DND-41 (cell line): Measurements from ENCODE around the gene HAUS6.

Experiments
- ATAC-seq: fragments of 200-7000 bp; cut with Tn5 transposase; 3 replicates; pipeline ENCODE4 v1.9.1; 2021; ENCODE audit warnings: low read depth; ENCODE audit not compliant: insufficient read depth
- DNase-seq: peaks from one replicate; pipeline ENCODE4 v3.0.0-alpha.2; 2020
- H2AFZ ChIP-seq: 2 replicates; pipeline ENCODE4 v1.6.0; 2012; ENCODE audit warnings: low read depth, low read length
- H3K27ac ChIP-seq: 2 replicates; pipeline ENCODE4 v1.5.1; 2012; ENCODE audit warnings: low read length, inconsistent platforms
- H3K27me3 ChIP-seq: fragments of 200-600 bp; sonication (generic); 2 replicates; pipeline ENCODE4 v1.6.0; 2012; ENCODE audit warnings: low read length, mild to moderate bottlenecking, inconsistent platforms; ENCODE audit not compliant: insufficient read depth, poor library complexity
- H3K36me3 ChIP-seq: 2 replicates; pipeline ENCODE4 v1.5.1; 2012; ENCODE audit warnings: low read length, inconsistent platforms; ENCODE audit not compliant: insufficient read depth
- H3K4me1 ChIP-seq: 2 replicates; pipeline ENCODE4 v1.5.1; 2012; ENCODE audit warnings: mild to moderate bottlenecking, low read length; ENCODE audit not compliant: insufficient read depth
- H3K4me2 ChIP-seq: 2 replicates; pipeline ENCODE4 v1.6.0; 2012; ENCODE audit warnings: mild to moderate bottlenecking, moderate library complexity, low read length, inconsistent platforms; ENCODE audit not compliant: insufficient read depth
- H3K4me3 ChIP-seq, 2 experiments: fragments of 200-600 bp in 1 of 2; shearing (Covaris generic) in 1 of 2; 2 replicates each; pipeline ENCODE4 v1.5.1; 2012 to 2016; ENCODE audit warnings: inconsistent platforms in 2 of 2, low read length in 2 of 2, mild to moderate bottlenecking in 2 of 2, low read depth in 1 of 2, moderate library complexity in 1 of 2
- H3K79me2 ChIP-seq: 2 replicates; pipeline ENCODE4 v1.6.0; 2012; ENCODE audit warnings: low read length, inconsistent platforms; ENCODE audit not compliant: insufficient read depth
- H3K9ac ChIP-seq: 2 replicates; pipeline ENCODE4 v1.6.0; 2012; ENCODE audit warnings: low read depth, mild to moderate bottlenecking, inconsistent platforms, low read length, moderate library complexity
- H3K9me3 ChIP-seq: 2 replicates; pipeline ENCODE4 v1.5.1; 2012; ENCODE audit warnings: low read length, moderate library complexity, mild to moderate bottlenecking, inconsistent platforms; ENCODE audit not compliant: insufficient read depth, severe bottlenecking
- H4K20me1 ChIP-seq: 2 replicates; pipeline ENCODE4 v1.6.0; 2012; ENCODE audit warnings: low read length; ENCODE audit not compliant: insufficient read depth
- EZH2 ChIP-seq: IDR thresholded peaks from 3 replicates; pipeline ENCODE4 v1.6.1; 2012; ENCODE audit warnings: borderline replicate concordance, low read depth, mild to moderate bottlenecking, moderate library complexity, low read length, inconsistent platforms; ENCODE audit not compliant: severe bottlenecking
- TF ChIP-seq, protein P1 (sequence below): IDR thresholded peaks from 2 replicates; pipeline ENCODE4 v1.5.1; 2012; ENCODE audit warnings: borderline replicate concordance, low read length, moderate library complexity, mild to moderate bottlenecking; ENCODE audit not compliant: poor library complexity, severe bottlenecking; ENCODE audit errors: extremely low read depth

Gene HAUS6

DNA sequence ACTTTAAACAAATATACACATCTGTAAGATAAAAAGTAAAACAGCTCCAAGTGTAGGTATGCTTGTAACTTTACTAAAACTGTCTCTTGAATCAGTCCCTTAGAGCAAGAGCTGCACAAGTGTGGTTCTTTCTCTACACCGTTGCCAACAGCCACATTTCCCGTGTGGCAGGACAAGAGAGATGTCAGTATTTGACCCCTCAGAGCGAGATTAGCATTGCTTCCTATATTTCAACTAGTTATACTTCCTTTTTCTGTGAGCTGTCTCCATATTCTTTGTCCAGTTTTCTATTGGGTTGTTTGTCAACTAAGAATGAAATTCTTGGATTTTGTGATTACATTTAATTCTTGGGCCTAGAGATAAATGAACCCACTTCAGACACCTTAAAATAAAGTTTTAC, 16.5 kb upstream of the HAUS6 start:
- Histone ChIP-seq H3K4me2 (no peak overlapping the region), H3K36me3 (peaks cover 80% of the 10 kb centered on the region), H3K27me3 (no peaks in the 10 kb centered on the region), H3K4me1 (peaks cover 3% of the 10 kb centered on the region), H3K79me2 (no peaks in the 10 kb centered on the region), H3K9me3 (no peaks in the 10 kb centered on the region), H3K4me3 (no peak overlapping the region), H4K20me1 (no peaks in the 10 kb centered on the region), H3K9ac (no peak overlapping the region), H3K27ac (no peak overlapping the region), H2AFZ (no peak overlapping the region)
- DNase-seq, result no peak
- no peak for ATAC-seq
- TF ChIP-seq, protein P1, sequence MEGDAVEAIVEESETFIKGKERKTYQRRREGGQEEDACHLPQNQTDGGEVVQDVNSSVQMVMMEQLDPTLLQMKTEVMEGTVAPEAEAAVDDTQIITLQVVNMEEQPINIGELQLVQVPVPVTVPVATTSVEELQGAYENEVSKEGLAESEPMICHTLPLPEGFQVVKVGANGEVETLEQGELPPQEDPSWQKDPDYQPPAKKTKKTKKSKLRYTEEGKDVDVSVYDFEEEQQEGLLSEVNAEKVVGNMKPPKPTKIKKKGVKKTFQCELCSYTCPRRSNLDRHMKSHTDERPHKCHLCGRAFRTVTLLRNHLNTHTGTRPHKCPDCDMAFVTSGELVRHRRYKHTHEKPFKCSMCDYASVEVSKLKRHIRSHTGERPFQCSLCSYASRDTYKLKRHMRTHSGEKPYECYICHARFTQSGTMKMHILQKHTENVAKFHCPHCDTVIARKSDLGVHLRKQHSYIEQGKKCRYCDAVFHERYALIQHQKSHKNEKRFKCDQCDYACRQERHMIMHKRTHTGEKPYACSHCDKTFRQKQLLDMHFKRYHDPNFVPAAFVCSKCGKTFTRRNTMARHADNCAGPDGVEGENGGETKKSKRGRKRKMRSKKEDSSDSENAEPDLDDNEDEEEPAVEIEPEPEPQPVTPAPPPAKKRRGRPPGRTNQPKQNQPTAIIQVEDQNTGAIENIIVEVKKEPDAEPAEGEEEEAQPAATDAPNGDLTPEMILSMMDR, result no peak
- TF ChIP-seq EZH2, result no peak

DNA sequence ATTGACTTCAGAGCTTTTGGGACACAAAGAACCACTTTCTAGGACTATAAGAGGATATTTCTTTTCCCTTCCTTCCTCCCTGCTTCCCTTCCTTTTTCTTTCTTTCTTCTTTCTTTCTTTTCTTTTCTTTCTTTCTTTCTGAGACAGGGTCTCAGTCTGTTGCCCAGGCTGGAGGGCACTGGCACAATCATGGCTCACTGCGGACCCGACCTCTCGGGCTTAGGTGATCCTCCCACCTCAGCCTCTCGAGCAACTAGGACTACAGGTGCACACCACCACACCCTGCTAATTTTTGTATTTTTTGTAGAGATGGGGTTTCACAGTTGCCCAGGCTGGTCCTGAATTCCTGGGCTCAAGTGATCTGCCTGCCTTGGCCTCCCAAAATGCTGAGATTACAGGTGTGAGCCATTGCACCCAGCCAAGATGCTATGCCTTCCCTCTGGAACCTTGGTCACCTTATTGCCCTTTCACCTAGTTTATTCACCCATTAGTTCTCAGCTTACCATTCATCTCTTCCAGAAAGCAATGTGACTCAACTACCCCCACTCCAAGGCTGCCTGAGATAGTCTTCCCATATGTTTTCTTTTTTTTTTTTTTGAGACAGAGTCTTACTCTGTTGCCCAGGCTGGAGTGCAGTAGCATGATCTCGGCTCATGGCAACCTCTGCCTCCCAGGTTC, 14.5 kb upstream of the HAUS6 start:
- H3K9me3 ChIP-seq, result no peaks in the 10 kb centered on the region
- H3K9ac ChIP-seq, result no peak overlapping the region
- no peak overlapping the region for H3K4me3 ChIP-seq
- H3K36me3 ChIP-seq, result peaks cover 63% of the 10 kb centered on the region
- DNase-seq (no peak), ATAC-seq (no peak)
- H2AFZ ChIP-seq, result no peak overlapping the region
- H3K27ac ChIP-seq, result no peak overlapping the region
- TF ChIP-seq, protein P1, result no peak
- TF ChIP-seq EZH2, result no peak
- no peaks in the 10 kb centered on the region for H3K27me3 ChIP-seq
- no peaks in the 10 kb centered on the region for H3K79me2 ChIP-seq
- no peak overlapping the region for H3K4me2 ChIP-seq
- H4K20me1 ChIP-seq, result no peaks in the 10 kb centered on the region
- H3K4me1 ChIP-seq, result no peaks in the 10 kb centered on the region

DNA sequence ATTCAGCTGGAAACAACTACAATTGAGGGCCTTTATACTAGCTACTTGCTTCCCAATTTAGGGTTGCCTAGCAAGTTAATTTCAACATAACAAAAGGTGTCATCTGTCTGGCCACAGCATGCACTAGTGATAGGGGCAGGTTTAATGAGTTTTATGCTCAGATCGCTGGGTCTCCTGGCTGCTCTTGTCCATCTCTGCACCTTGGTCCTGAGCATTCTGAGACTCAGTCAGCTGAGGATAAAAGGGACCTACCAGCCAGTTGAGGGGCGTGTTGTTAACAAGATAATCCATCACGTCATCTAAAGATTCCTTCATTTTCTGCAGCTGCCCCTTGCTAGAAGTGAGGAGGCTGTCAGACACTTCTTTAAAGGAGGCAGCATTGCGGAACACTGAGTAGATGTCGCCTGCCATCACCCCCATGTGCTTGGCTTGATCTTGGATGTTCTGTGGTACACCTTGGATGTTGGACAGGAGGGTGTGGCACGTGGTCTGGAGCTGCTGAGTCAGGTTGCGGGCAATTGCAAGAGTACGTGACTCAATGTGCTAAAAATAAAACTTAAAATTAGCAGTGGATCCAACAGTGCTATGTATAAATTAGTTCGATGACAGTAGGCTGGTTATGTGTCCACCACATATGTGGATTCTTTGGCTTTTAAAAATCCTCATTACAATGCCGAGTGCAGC, 13.5 kb upstream of the HAUS6 start:
- ATAC-seq, result no peak
- H3K27me3 ChIP-seq, result no peaks in the 10 kb centered on the region
- no peak overlapping the region for H3K4me2 ChIP-seq
- no peak for DNase-seq
- H3K79me2 ChIP-seq, result no peaks in the 10 kb centered on the region
- H3K9ac ChIP-seq, result no peak overlapping the region
- no peaks in the 10 kb centered on the region for H3K4me1 ChIP-seq
- H3K36me3 ChIP-seq, result peaks cover 58% of the 10 kb centered on the region
- no peak overlapping the region for H2AFZ ChIP-seq
- no peak overlapping the region for H3K4me3 ChIP-seq
- TF ChIP-seq, protein P1, result no peak
- TF ChIP-seq EZH2, result no peak
- no peak overlapping the region for H3K27ac ChIP-seq
- H3K9me3 ChIP-seq, result no peaks in the 10 kb centered on the region
- H4K20me1 ChIP-seq, result no peaks in the 10 kb centered on the region
